Stromal cell of bone marrow (primary cell): ENCODE results near the gene PRPS1.
"Not testable (repeated sequence)": the region's sequence is repeated elsewhere in the genome, so short reads cannot be mapped to it uniquely, and the experiment has no call there.

Experiments
- DNase-seq: peaks from one replicate; pipeline ENCODE4 v3.0.0-alpha.2; 2012; ENCODE audit warnings: low read depth

Gene PRPS1

DNA sequence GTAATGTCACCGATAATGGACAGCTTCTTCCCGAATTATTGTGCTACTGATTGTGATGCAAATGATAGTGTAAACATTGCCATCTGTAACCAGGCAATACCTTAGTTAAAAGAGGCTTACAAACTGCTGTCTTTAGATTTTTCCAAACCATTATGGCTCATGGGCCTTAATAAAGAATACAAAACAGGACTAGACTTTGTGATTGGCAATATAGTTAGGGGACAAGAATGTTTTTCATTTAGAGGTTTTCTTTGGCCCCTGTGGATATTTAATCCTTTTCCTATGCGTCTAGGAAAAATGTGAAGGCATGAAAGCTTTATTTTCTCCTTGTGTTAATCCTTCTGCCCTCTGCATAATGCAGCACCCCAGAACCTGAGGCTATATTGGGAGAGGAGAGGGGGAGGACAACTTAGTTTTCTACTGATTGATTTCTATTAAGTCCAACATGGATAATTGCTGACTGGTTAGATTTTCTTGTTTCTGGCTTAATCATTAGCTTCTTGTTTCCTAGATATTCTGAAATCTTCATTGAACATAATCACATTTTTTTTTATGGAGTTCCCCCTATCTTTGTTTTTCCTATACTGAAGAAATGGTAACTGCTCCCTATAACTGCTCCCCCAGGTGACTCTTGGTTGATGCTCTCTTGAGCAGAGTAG, 1.9 kb downstream of the PRPS1 start:
- no peak for DNase-seq

DNA sequence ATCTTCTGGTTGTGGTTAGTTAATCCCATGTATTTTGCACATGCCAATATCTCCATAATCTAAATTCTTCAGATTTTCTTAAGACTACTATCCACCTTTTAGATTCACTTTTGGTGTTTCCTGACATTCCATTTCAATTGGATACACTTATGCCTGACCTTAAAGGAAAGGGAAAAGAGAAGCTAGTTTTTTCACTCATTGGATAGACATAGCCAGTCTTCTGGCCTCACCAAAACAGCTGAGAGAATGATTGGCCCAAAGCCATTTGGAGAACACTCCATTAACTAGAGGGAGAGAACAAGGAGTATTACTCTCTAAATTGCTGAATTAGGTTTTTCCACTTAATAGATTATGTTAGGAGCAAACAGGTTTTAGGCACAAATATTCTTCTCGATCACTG, 4.0 kb downstream of the PRPS1 start:
- no peak for DNase-seq

DNA sequence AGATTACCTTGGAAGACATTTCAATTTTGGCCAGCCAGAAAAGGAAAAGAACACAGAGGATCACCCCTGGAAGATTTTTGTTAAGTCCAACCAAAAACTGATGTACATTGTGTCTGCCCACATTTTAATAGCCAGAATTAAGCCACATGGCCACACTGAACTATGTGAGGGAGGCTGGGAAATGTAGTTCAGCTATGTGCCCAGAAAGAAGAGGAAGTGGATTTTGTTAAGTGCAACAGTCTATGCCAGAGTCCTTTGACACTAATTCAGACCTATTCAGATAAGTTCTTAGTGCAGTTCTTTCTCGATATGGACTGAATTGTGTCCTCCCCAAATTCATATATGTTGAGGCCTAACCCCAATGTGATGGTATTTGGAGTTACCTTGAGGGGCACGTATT, 18.4 kb downstream of the PRPS1 start:
- DNase-seq: no peak

DNA sequence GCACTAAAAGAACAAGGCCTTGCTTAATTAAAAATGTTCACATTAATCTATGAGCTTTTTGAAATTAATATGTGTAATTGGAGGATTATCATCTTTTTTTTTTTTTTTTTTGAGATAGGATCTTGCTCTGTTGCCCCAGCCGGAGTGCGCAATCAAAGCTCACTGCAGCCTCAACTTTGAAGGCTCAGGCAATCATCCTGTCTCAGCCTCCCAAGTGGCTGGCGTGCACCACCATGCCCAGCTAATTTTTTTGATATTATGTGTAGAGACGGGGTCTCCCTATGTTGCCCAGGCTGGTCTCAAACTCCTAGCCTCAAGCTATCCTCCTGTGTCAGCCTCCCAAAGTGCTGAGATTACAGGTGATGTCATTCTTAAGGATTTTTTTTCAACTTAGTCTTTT, 20.0 kb downstream of the PRPS1 start:
- no peak for DNase-seq

- DNase-seq: no peak
Observed at GRCh38 chrX:107654566-107654871, 26.2 kb downstream of the PRPS1 start.

- DNase-seq: peak; percentile 94
Observed at GRCh38 chrX:107654872-107655761, 26.8 kb downstream of the PRPS1 start.

DNA sequence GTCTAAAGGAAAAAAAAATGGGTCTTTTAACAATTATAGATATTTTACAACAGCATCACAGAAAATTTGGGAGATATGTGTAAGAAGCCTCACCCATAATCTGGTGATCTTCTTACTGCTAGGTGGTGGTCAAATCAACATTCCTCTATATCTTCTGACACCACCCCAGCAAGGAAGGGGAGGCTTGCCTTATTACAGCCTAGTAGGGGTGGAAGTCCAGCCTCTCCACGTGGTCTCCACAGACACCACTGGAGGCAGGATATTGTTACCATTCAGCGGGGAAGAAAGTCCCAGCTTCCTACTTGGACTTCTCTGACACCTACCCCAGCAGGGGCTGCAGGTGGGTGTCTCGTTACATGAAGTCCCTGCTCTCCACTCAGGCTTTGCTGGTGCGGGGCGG, 28.7 kb downstream of the PRPS1 start:
- DNase-seq: no peak

GRCh38 chrX:107658660-107659059, 30.4 kb downstream of the PRPS1 start:
- no peak for DNase-seq

DNA sequence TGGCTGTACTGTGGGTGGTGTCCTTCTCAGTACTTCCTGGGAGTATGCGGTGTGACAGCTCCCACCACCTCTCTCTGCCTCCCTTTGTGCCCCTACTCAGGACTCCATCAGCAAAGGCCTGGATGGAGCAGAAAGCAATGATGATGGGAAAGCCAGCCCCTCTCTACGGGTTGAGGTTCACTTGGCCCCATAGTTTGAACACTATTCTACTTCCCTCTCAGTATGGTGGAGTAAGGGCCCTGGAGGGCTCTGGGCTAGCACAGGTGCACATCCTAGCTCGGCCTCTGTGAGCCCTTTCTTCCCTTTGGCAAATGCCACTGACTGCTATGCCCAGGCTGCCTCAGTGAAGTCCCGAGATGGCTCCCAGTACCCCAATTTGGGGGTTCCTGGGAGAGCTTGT, 31.0 kb downstream of the PRPS1 start:
- no peak for DNase-seq

DNA sequence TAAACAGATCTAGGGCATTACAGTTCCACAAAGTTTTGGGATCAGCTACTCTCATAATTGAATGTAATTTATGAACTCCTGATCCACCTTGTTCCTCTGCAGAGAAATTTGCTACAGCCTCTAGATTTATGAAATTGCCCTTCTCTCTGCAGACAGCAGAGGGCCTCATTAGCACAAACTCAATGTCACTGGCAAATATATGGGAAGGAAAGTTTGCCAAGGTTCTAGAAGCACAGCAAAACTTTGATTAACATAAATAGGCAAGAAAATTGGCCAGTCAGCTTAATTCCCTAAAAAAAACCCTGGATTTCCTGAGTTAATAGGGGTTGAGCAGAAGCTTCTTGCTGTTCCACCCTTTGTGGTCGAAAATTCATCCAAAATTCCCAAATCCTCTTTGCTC, 31.5 kb downstream of the PRPS1 start:
- DNase-seq: no peak

GRCh38 chrX:107662145-107662544, 33.8 kb downstream of the PRPS1 start:
- DNase-seq: no peak

- DNase-seq: no peak
Observed at GRCh38 chrX:107662824-107663223, 34.5 kb downstream of the PRPS1 start.

DNA sequence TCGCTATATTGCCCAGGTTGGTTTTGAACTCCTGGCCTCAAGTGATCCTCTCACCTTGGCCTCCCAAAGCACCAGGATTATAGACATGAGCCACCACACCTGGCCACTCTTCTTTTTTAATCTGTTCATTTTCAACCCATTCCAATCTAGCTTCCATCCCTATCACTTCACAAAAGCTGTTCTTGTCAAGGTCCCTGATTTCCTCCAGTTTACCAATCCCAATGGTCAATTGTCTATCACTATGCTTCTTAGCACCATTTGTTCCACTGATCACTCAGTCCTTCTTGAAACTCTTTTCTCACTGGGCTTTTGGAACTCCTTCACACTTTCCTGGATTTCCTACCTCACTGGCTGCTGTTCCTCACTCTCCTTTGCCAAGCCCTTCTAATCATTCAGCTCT, 38.6 kb downstream of the PRPS1 start:
- no peak for DNase-seq

GRCh38 chrX:107667426-107667825, 39.1 kb downstream of the PRPS1 start:
- no peak for DNase-seq

- DNase-seq: not testable (repeated sequence)
Observed at GRCh38 chrX:107668710-107669109, 40.4 kb downstream of the PRPS1 start.

DNA sequence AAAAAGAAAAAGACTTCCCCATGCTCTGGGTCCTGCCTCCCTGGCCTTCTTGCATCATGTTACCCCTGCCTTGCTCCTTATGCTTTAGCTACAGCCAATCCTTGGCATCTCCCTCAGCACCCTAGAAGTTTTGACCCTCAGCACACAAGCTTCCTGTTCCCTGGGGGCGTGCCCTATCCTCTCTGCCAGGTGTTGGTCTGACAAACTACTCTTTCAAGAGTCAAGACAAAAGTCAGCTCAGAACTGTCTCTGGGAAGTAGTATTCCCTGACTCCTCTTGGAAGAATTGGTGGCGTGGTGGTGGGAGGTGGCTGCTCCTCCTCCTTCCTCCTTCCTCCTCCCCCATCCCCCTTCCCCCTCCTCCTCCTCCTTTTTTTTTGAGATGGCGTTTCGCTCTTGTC, 41.0 kb downstream of the PRPS1 start:
- DNase-seq: no peak

- DNase-seq: no peak
Observed at GRCh38 chrX:107669885-107670628, 41.7 kb downstream of the PRPS1 start.

DNA sequence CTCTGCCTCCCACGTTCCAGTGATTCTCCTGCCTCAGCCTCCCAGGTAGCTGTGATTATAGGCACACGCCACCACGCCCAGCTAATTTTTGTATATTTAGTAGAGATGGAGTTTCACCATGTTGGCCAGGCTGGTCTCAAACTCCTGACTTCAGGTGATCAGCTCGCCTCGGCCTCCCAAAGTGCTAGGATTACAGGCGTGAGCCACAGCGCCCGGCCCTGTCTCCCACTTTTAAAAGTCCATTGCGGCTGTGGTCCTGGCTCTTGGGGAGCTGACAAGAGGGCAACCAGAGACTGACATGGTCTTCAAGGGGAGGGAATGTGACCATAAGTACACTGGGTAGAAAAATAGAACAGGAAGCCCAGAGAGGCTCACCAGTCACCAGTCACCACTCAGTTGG, 42.9 kb downstream of the PRPS1 start:
- DNase-seq: not testable (repeated sequence)

- DNase-seq: no peak
Observed at GRCh38 chrX:107672955-107673378, 44.7 kb downstream of the PRPS1 start.

GRCh38 chrX:107673431-107673830, 45.1 kb downstream of the PRPS1 start:
- DNase-seq: no peak

DNA sequence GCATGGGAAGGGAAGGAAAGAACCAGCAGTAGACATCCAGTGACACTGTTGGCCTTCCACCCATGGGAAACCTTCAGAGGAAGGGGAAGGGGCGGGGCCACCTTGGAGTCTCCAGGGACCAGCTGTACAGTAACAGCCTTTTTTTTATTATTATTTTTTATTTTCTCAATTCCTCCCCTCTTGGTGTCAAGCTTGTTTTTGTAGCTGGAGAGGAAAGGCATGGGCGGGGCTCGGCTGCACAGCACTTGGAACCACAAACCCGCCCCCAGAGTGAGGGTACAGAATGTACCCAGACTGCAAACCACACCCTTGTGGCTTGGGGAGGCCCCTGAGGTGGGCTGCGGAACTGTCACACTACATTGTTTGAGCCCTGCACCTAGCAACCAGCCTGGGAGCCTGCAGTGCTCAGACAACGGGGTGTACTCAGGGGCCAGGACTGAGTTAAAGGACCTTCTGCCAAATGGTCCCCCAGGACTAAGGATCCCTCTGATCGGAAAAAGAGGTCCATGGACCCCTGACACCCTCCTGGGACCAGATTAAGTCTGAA, 45.7 kb downstream of the PRPS1 start:
- no peak for DNase-seq

DNA sequence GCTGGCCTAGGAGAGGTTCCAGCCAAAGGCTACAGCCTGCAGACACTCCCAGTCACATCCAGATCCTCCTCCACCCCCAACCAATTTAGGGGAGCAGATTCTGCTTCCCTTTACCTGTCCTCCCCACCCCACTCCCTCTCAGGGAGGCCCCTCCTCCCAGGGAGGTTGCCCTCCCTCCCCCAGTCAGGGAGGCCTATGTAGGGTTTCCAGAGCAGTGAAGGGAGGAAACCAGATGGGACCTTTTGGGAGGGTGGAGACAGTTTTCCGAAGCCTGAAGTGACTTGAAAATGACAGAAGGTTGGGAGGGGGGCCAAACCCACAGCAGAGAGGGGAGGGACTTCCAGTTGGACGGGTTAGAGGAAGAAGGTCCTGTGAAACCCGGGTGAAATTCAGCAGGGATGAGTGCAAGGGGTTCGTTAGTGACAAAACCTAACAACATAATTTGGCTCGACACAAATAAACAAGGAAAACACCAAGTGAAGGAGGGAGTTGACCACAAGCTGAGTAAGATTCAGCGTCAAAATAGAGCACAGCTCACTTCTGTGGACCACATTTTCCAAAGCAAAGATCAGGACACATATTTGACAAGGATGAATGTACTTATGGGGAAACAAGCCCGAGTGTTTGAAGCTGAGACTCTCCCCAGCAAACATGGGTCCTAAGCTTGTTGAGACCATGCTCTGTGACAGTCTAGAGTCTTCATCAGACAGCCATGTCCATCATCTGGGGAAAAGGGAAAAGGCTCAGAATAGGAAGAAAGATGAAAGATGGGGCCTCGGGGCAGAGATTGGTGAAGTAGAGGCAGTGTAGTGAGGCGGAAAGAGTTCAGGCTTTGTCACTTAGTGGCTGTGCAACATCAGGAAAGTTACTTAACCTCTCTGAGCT, 46.4 kb downstream of the PRPS1 start:
- no peak for DNase-seq
